HUES6 (cell line): ENCODE results near the gene ABCA5.

Experiments used
- H3K27ac ChIP-seq: 2 replicates; pipeline ENCODE4 v1.7.0; 2013; ENCODE audit warnings: low read depth, mild to moderate bottlenecking, low read length, inconsistent platforms
- H3K27me3 ChIP-seq: 2 replicates; pipeline ENCODE4 v1.6.1; 2013; ENCODE audit warnings: low read length; ENCODE audit not compliant: control insufficient read depth, insufficient read depth
- H3K36me3 ChIP-seq: 2 replicates; pipeline ENCODE4 v1.6.1; 2013; ENCODE audit warnings: low read length; ENCODE audit not compliant: control insufficient read depth, insufficient read depth
- H3K4me1 ChIP-seq: 2 replicates; pipeline ENCODE4 v1.6.1; 2013; ENCODE audit warnings: low read length; ENCODE audit not compliant: control insufficient read depth, insufficient read depth
- H3K4me3 ChIP-seq: 2 replicates; pipeline ENCODE4 v1.5.1; 2013; ENCODE audit warnings: low read depth, low read length
- H3K9ac ChIP-seq: one replicate; pipeline ENCODE4 v1.6.1; 2013; ENCODE audit warnings: mild to moderate bottlenecking, low read length
- H3K9me3 ChIP-seq: 2 replicates; pipeline ENCODE4 v1.6.1; 2013; ENCODE audit warnings: low read depth, low read length; ENCODE audit not compliant: control insufficient read depth, insufficient read depth

The ABCA5 gene, protein sequence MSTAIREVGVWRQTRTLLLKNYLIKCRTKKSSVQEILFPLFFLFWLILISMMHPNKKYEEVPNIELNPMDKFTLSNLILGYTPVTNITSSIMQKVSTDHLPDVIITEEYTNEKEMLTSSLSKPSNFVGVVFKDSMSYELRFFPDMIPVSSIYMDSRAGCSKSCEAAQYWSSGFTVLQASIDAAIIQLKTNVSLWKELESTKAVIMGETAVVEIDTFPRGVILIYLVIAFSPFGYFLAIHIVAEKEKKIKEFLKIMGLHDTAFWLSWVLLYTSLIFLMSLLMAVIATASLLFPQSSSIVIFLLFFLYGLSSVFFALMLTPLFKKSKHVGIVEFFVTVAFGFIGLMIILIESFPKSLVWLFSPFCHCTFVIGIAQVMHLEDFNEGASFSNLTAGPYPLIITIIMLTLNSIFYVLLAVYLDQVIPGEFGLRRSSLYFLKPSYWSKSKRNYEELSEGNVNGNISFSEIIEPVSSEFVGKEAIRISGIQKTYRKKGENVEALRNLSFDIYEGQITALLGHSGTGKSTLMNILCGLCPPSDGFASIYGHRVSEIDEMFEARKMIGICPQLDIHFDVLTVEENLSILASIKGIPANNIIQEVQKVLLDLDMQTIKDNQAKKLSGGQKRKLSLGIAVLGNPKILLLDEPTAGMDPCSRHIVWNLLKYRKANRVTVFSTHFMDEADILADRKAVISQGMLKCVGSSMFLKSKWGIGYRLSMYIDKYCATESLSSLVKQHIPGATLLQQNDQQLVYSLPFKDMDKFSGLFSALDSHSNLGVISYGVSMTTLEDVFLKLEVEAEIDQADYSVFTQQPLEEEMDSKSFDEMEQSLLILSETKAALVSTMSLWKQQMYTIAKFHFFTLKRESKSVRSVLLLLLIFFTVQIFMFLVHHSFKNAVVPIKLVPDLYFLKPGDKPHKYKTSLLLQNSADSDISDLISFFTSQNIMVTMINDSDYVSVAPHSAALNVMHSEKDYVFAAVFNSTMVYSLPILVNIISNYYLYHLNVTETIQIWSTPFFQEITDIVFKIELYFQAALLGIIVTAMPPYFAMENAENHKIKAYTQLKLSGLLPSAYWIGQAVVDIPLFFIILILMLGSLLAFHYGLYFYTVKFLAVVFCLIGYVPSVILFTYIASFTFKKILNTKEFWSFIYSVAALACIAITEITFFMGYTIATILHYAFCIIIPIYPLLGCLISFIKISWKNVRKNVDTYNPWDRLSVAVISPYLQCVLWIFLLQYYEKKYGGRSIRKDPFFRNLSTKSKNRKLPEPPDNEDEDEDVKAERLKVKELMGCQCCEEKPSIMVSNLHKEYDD (N-terminal part only)

GRCh38 chr17:69327060-69327831 is at the start of gene ABCA5:
Gene ABCA5 (minus strand): TSS chr17:69327133. CDS start chr17:69314415, 12,718 bp downstream.
- H3K4me1 ChIP-seq, result peaks cover 9% of the 10 kb centered on the region
- peak within 1 kb of the TSS; percentile 81 for H3K9ac ChIP-seq
- H3K4me3 ChIP-seq, result peak within 1 kb of the TSS; percentile 83
- 0 out of 2 replicates have a peak, but pooled peaks cover 5% of the 10 kb centered on the region for H3K9me3 ChIP-seq
- H3K27me3 ChIP-seq, result peaks cover 20% of the 10 kb centered on the region
- H3K27ac ChIP-seq, result no peak within 1 kb of the TSS
- no peaks in the 10 kb centered on the region for H3K36me3 ChIP-seq

DNA sequence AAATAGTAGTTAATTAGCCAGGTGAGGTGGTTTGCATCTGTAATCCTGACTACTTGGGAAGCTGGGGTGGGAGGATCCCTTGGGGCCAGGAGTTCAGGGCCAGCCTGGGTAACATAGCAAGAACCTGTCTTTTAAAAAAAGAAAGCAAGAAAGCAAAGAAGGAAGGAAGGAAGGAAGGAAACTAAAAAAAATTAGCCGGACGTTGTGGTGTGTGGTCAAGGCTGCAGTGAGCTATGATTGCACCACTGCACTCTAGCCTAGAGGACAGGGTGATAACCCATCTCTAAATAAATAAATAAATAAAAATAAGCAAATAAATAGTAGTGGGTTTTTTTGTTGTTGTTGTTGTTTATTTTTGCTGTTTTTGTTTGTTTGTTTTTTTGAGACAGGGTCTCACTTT is 48.3 kb upstream of the ABCA5 start:
- Histone ChIP-seq H3K9me3 (no peaks in the 10 kb centered on the region), H3K36me3 (no peaks in the 10 kb centered on the region), H3K27ac (no peak overlapping the region), H3K9ac (no peak overlapping the region), H3K4me3 (no peak overlapping the region), H3K27me3 (no peaks in the 10 kb centered on the region), H3K4me1 (0 out of 2 replicates have a peak, but pooled peaks cover 3% of the 10 kb centered on the region)

DNA sequence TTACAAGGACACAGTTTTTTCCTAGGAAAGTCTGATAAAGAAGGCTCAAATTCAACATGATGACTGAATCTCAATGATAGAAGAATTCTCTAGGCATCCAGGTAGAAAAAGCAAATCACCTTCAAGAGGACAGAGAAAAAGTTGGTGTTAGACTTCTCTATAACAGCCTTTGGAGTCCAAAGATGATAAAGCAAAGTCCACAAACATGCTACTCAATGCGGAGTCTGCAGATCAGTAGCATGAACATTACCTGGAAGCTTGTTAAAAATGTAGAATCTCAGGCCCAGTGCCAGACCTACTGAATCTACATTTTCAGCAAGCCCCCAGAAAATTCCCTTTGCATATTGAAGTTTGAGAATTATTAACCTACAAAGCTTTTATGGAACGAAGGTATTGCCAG is 46.1 kb upstream of the ABCA5 start:
- Histone ChIP-seq H3K9ac (no peak overlapping the region), H3K27me3 (no peaks in the 10 kb centered on the region), H3K27ac (no peak overlapping the region), H3K4me3 (no peak overlapping the region), H3K9me3 (no peaks in the 10 kb centered on the region), H3K36me3 (no peaks in the 10 kb centered on the region), H3K4me1 (0 out of 2 replicates have a peak, but pooled peaks cover 3% of the 10 kb centered on the region)

- 0 out of 2 replicates have a peak, but pooled peaks cover 3% of the 10 kb centered on the region for H3K4me1 ChIP-seq
- H3K27ac ChIP-seq, result no peak overlapping the region
- no peaks in the 10 kb centered on the region for H3K36me3 ChIP-seq
These were observed 40.4 kb upstream of the ABCA5 start for GRCh38 chr17:69367298-69367697.

DNA sequence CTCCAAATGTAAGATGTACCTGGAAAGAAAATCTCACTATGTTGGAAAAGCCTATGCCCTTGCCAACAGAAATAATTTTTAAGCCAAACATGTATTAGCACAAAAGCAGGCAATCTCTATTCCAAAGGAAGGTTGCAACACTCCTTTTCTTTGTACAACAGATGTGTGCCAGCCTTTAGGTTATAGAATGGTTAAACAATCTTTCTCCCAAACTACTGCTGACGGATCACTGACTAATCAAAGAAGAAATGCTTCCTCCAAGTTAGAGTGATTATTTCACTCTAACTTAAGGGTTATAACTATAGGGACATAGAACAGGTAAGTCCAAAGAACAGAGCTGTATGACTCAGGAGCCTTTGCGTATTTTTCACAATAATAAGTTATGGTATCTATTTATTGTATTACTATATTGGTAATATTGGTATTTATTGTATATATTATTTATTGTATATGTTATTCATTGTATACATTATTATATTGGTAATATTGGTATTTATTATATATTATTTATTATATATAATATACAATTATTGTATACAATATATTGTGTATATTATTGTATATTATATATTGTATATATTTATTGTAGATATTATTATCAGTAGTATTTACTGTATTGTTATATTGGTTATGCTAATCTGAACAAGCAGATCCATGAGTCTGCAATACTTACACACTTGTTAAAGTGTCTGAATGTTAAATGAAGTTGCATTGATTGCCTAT is 36.7 kb upstream of the ABCA5 start:
- H3K4me1 ChIP-seq, result no peaks in the 10 kb centered on the region
- no peak overlapping the region for H3K27ac ChIP-seq
- no peaks in the 10 kb centered on the region for H3K36me3 ChIP-seq
- H3K4me3 ChIP-seq, result no peak overlapping the region
- H3K9ac ChIP-seq, result no peak overlapping the region
- H3K9me3 ChIP-seq, result no peaks in the 10 kb centered on the region
- no peaks in the 10 kb centered on the region for H3K27me3 ChIP-seq

More at GRCh38 chr17:69367298-69367697, 40.4 kb upstream of the ABCA5 start:
- no peak overlapping the region for H3K4me3 ChIP-seq
- no peaks in the 10 kb centered on the region for H3K9me3 ChIP-seq
- H3K9ac ChIP-seq, result no peak overlapping the region
- no peaks in the 10 kb centered on the region for H3K27me3 ChIP-seq

GRCh38 chr17:69361156-69361555 is 34.2 kb upstream of the ABCA5 start:
- Histone ChIP-seq H3K9ac (no peak overlapping the region), H3K9me3 (no peaks in the 10 kb centered on the region), H3K4me1 (no peaks in the 10 kb centered on the region), H3K27ac (no peak overlapping the region), H3K4me3 (no peak overlapping the region), H3K36me3 (no peaks in the 10 kb centered on the region), H3K27me3 (no peaks in the 10 kb centered on the region)

- H3K4me1 ChIP-seq, result no peaks in the 10 kb centered on the region
- no peaks in the 10 kb centered on the region for H3K27me3 ChIP-seq
- H3K4me3 ChIP-seq, result no peak overlapping the region
- H3K9me3 ChIP-seq, result no peaks in the 10 kb centered on the region
- no peaks in the 10 kb centered on the region for H3K36me3 ChIP-seq
- no peak overlapping the region for H3K9ac ChIP-seq
- no peak overlapping the region for H3K27ac ChIP-seq
These were observed 32.0 kb upstream of the ABCA5 start for GRCh38 chr17:69358688-69359596.

- H3K36me3 ChIP-seq, result no peaks in the 10 kb centered on the region
- no peaks in the 10 kb centered on the region for H3K4me1 ChIP-seq
- H3K4me3 ChIP-seq, result no peak overlapping the region
- no peak overlapping the region for H3K27ac ChIP-seq
- H3K9me3 ChIP-seq, result no peaks in the 10 kb centered on the region
- H3K9ac ChIP-seq, result no peak overlapping the region
- H3K27me3 ChIP-seq, result no peaks in the 10 kb centered on the region
These were observed 30.8 kb upstream of the ABCA5 start for GRCh38 chr17:69357701-69358100.

DNA sequence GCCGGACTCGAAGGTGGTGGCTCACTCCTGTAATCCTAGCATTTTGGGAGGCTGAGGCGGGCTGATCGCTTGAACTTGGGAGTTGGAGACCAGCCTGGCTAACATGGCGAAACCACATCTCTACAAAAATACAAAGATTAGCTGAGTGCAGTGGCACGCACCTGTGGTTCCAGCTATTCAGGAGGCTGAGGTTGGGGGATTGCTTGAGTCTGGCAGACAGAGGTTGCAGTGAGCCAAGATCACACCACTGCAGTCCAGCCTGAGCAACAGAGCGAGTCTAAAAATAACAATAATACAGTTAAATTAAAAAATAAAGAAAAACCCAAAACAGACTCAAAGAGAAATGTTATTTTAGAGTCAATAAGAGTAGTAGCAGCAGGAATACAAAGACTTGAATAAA is 29.7 kb upstream of the ABCA5 start:
- Histone ChIP-seq H3K27ac (no peak overlapping the region), H3K27me3 (no peaks in the 10 kb centered on the region), H3K9ac (no peak overlapping the region)

More for the DNA sequence above, 29.7 kb upstream of the ABCA5 start:
- no peaks in the 10 kb centered on the region for H3K9me3 ChIP-seq
- no peak overlapping the region for H3K4me3 ChIP-seq
- no peaks in the 10 kb centered on the region for H3K36me3 ChIP-seq
- H3K4me1 ChIP-seq, result no peaks in the 10 kb centered on the region
